H1 (cell line): ENCODE results near the gene FGFR2. TPM values are rescaled to one million over a fixed set of nuclear protein-coding genes. Genes with fewer than 3 reads are reported as not detected.

ENCODE experiments used
- CTCF ChIA-PET: fragments of 300-600 bp; sonication (Branson Sonifier 250); formaldehyde crosslinking; loops from one replicate; lab custom pipeline; 2021; ENCODE audit not compliant: partially characterized antibody; lab: Charles Lee
- POLR2A ChIA-PET: fragments of 300-600 bp; sonication (Branson Sonifier 250); formaldehyde crosslinking; loops from one replicate; lab custom pipeline; 2021; ENCODE audit warnings: inconsistent platforms; ENCODE audit not compliant: partially characterized antibody; lab: Charles Lee
- DNase-seq, 2 experiments: peaks; one replicate each; pipeline versions ENCODE4 v3.0.0 to v3.0.0-alpha.2; 2010 to 2022; ENCODE audit warnings: low spot score in 2 of 2, low read depth in 1 of 2, mixed read lengths in 1 of 2
- FAIRE-seq: peaks from 2 replicates; lab custom pipeline; 2011; peaks lifted over from hg19 to GRCh38; lab: Jason Lieb, UNC
- H2AFZ ChIP-seq: 2 replicates; pipeline ENCODE4 v1.8.1; 2012; ENCODE audit warnings: low read length, inconsistent platforms
- H2AK5ac ChIP-seq: 2 replicates; pipeline ENCODE4 v1.6.1; 2013; ENCODE audit warnings: low read depth, low read length
- H2BK120ac ChIP-seq: replicated peaks from 2 replicates; pipeline ENCODE3; 2013; ENCODE audit warnings: low read depth, low read length, inconsistent platforms
- H2BK12ac ChIP-seq: 2 replicates; pipeline ENCODE4 v1.6.1; 2013; ENCODE audit warnings: low read depth, low read length
- H2BK15ac ChIP-seq: 2 replicates; pipeline ENCODE4 v1.6.1; 2013; ENCODE audit warnings: low read length
- H2BK20ac ChIP-seq: 2 replicates; pipeline ENCODE4 v1.6.1; 2013; ENCODE audit warnings: low read length
- H2BK5ac ChIP-seq: 2 replicates; pipeline ENCODE4 v1.6.1; 2013; ENCODE audit warnings: low read depth, low read length
- H3K14ac ChIP-seq: 2 replicates; pipeline ENCODE4 v1.6.1; 2013; ENCODE audit warnings: inconsistent platforms; ENCODE audit not compliant: insufficient read length
- H3K18ac ChIP-seq: 2 replicates; pipeline ENCODE4 v1.6.1; 2013; ENCODE audit warnings: low read length; ENCODE audit errors: extremely low read depth
- H3K23ac ChIP-seq: 2 replicates; pipeline ENCODE4 v1.6.1; 2013; ENCODE audit warnings: inconsistent platforms; ENCODE audit not compliant: insufficient read length
- H3K23me2 ChIP-seq: 2 replicates; pipeline ENCODE4 v1.6.1; 2013; ENCODE audit warnings: low read depth, low read length
- H3K27ac ChIP-seq: 2 replicates; pipeline ENCODE4 v1.6.1; 2011; ENCODE audit warnings: low read depth, low read length, inconsistent platforms
- H3K27me3 ChIP-seq, 4 experiments: replicated peaks in 1 of 4; 1 replicate in 1 of 4; 2 replicates in 3 of 4; pipeline versions ENCODE4 v1.6.1 to v1.8.1; 2011 to 2013; ENCODE audit warnings: low read length in 3 of 4, mild to moderate bottlenecking in 3 of 4, inconsistent platforms in 2 of 4, mixed read lengths in 2 of 4, moderate library complexity in 1 of 4; ENCODE audit not compliant: control insufficient read depth in 3 of 4, insufficient read depth in 3 of 4; ENCODE audit errors: extremely low read depth in 1 of 4
- H3K36me3 ChIP-seq, 4 experiments: 2 replicates each; pipeline versions ENCODE4 v1.6.1 to v1.8.1; 2011 to 2013; ENCODE audit warnings: mild to moderate bottlenecking in 4 of 4, low read length in 3 of 4, moderate library complexity in 2 of 4, control low read depth in 1 of 4, inconsistent platforms in 1 of 4; ENCODE audit not compliant: insufficient read depth in 4 of 4, control insufficient read depth in 2 of 4
- H3K4ac ChIP-seq: replicated peaks from 2 replicates; pipeline ENCODE3; 2013; ENCODE audit warnings: low read length, low read depth, mixed read lengths, inconsistent platforms; ENCODE audit not compliant: insufficient read length
- H3K4me1 ChIP-seq, 4 experiments: replicated peaks in 1 of 4; 1 replicate in 1 of 4; 2 replicates in 3 of 4; pipeline versions ENCODE4 v1.6.1 to v1.8.1; 2011 to 2013; ENCODE audit warnings: low read length in 3 of 4, inconsistent platforms in 2 of 4, mixed read lengths in 1 of 4; ENCODE audit not compliant: insufficient read depth in 4 of 4, control insufficient read depth in 3 of 4
- H3K4me2 ChIP-seq, 2 experiments: 2 replicates each; pipeline versions ENCODE4 v1.6.1 to v1.8.1; 2011 to 2013; ENCODE audit warnings: low read depth in 2 of 2, low read length in 2 of 2, control low read depth in 1 of 2, inconsistent platforms in 1 of 2, mild to moderate bottlenecking in 1 of 2; ENCODE audit not compliant: insufficient read depth in 1 of 2
- H3K4me3 ChIP-seq, 4 experiments: fragments of 200-600, 300-600 bp in 1 of 4; sonication (generic), shearing (Covaris generic), sonication (Bioruptor Twin) in 1 of 4; 2 replicates each; pipeline versions ENCODE4 v1.5.1 to v1.8.1; 2011 to 2016; ENCODE audit warnings: low read length in 4 of 4, low read depth in 3 of 4, control low read depth in 2 of 4, inconsistent platforms in 2 of 4, mild to moderate bottlenecking in 2 of 4, mixed read lengths in 1 of 4, moderate library complexity in 1 of 4; ENCODE audit not compliant: insufficient read depth in 2 of 4; ENCODE audit errors: extremely low read depth in 1 of 4
- H3K56ac ChIP-seq: replicated peaks from 2 replicates; pipeline ENCODE3; 2013; ENCODE audit warnings: low read depth, mild to moderate bottlenecking, mixed read lengths, low read length, inconsistent platforms; ENCODE audit not compliant: insufficient read length
- H3K79me1 ChIP-seq: 2 replicates; pipeline ENCODE4 v1.6.1; 2013; ENCODE audit warnings: low read depth, low read length, control low read depth
- H3K79me2 ChIP-seq, 2 experiments: 2 replicates each; pipeline versions ENCODE4 v1.6.1 to v1.8.1; 2012 to 2013; ENCODE audit warnings: low read length in 2 of 2, mild to moderate bottlenecking in 2 of 2, inconsistent platforms in 1 of 2; ENCODE audit not compliant: insufficient read depth in 2 of 2, control insufficient read depth in 1 of 2
- H3K9ac ChIP-seq, 4 experiments: replicated peaks in 1 of 4; 1 replicate in 1 of 4; 2 replicates in 3 of 4; pipeline versions ENCODE4 v1.6.1 to v1.8.1; 2011 to 2013; ENCODE audit warnings: low read depth in 3 of 4, low read length in 3 of 4, control low read depth in 2 of 4, mild to moderate bottlenecking in 2 of 4, moderate library complexity in 2 of 4, inconsistent platforms in 1 of 4; ENCODE audit errors: extremely low read depth in 1 of 4
- H3K9me3 ChIP-seq, 2 experiments: 2 replicates each; pipeline versions ENCODE4 v1.6.1 to v1.8.1; 2012 to 2013; ENCODE audit warnings: mild to moderate bottlenecking in 2 of 2, moderate library complexity in 2 of 2, control low read depth in 1 of 2, inconsistent platforms in 1 of 2, low read depth in 1 of 2, low read length in 1 of 2, mixed read lengths in 1 of 2; ENCODE audit not compliant: insufficient read depth in 2 of 2
- H4K20me1 ChIP-seq, 2 experiments: replicated peaks in 1 of 2; 2 replicates each; pipeline versions ENCODE3 to v1.8.1; 2011 to 2013; ENCODE audit warnings: inconsistent platforms in 2 of 2, low read length in 2 of 2, mild to moderate bottlenecking in 1 of 2; ENCODE audit not compliant: insufficient read depth in 2 of 2, control insufficient read depth in 1 of 2
- H4K5ac ChIP-seq: 2 replicates; pipeline ENCODE4 v1.6.1; 2013; ENCODE audit warnings: low read length, low read depth, mixed read lengths, inconsistent platforms; ENCODE audit not compliant: insufficient read length
- H4K8ac ChIP-seq: 2 replicates; pipeline ENCODE4 v1.8.0; 2013; ENCODE audit warnings: mild to moderate bottlenecking, moderate library complexity, low read length, inconsistent platforms; ENCODE audit not compliant: insufficient read depth; ENCODE audit errors: extremely low read depth
- H4K91ac ChIP-seq: replicated peaks from 2 replicates; pipeline ENCODE3; 2013; ENCODE audit warnings: low read length, mixed read lengths, inconsistent platforms; ENCODE audit not compliant: insufficient read length
- CREB1 ChIP-seq: IDR thresholded peaks from 2 replicates; pipeline ENCODE4 v1.6.1; 2012; ENCODE audit warnings: inconsistent platforms
- E2F6 ChIP-seq: IDR thresholded peaks from 2 replicates; pipeline ENCODE4 v1.6.1; 2012; ENCODE audit warnings: inconsistent platforms
- EGR1 ChIP-seq: IDR thresholded peaks from 2 replicates; pipeline ENCODE4 v1.6.1; 2011; ENCODE audit warnings: low read depth, low read length, borderline replicate concordance
- EP300 ChIP-seq, 2 experiments: IDR thresholded peaks; 1 replicate in 1 of 2; 2 replicates in 1 of 2; pipeline ENCODE4 v1.6.1; 2011 to 2012; ENCODE audit warnings: low read depth in 2 of 2, low read length in 2 of 2, mild to moderate bottlenecking in 2 of 2, borderline replicate concordance in 1 of 2, inconsistent platforms in 1 of 2, moderate library complexity in 1 of 2
- FOSL1 ChIP-seq: IDR thresholded peaks from 2 replicates; pipeline ENCODE4 v1.6.1; 2011; ENCODE audit warnings: mild to moderate bottlenecking, low read depth, low read length, moderate library complexity; ENCODE audit not compliant: insufficient read depth
- KDM5A ChIP-seq: fragments of 200-600 bp; IDR thresholded peaks from 2 replicates; pipeline ENCODE4 v1.7.1; 2012; ENCODE audit warnings: mild to moderate bottlenecking, low read length, inconsistent platforms, mixed read lengths
- MAFK ChIP-seq: IDR thresholded peaks from 2 replicates; pipeline ENCODE4 v1.6.1; 2012; ENCODE audit warnings: low read depth, mild to moderate bottlenecking, improper control_type of control experiment, low read length
- POU5F1 ChIP-seq: IDR thresholded peaks from 2 replicates; pipeline ENCODE4 v1.6.1; 2011; ENCODE audit warnings: low read depth, mild to moderate bottlenecking, low read length, moderate library complexity
- RBBP5 ChIP-seq: IDR thresholded peaks from 2 replicates; pipeline ENCODE4 v1.7.1; 2012; ENCODE audit warnings: low read depth, mild to moderate bottlenecking, inconsistent platforms, low read length, moderate library complexity, borderline replicate concordance
- SP4 ChIP-seq: IDR thresholded peaks from 2 replicates; pipeline ENCODE4 v1.6.1; 2012; ENCODE audit warnings: low read length, inconsistent platforms
- TAF1 ChIP-seq: IDR thresholded peaks from 2 replicates; pipeline ENCODE4 v1.6.1; 2011; ENCODE audit warnings: mild to moderate bottlenecking, low read depth, low read length
- TAF7 ChIP-seq: optimal IDR thresholded peaks from 2 replicates; pipeline ENCODE3; 2011; ENCODE audit warnings: low read depth, mild to moderate bottlenecking, inconsistent platforms, low read length, moderate library complexity, borderline replicate concordance
- TCF12 ChIP-seq: IDR thresholded peaks from 2 replicates; pipeline ENCODE4 v1.6.1; 2011; ENCODE audit warnings: low read depth, mild to moderate bottlenecking, low read length
- WGBS, 2 experiments: shearing (Covaris generic) in 1 of 2; methylation state at CpG; one replicate each; pipeline versions ENCODE4 v1.1.6 to v1.1.7; 2013 to 2015; ENCODE audit warnings: low lambda C conversion rate in 2 of 2, mixed read lengths in 2 of 2, inconsistent platforms in 1 of 2, low coverage in 1 of 2, missing lambda C conversion rate in 1 of 2; ENCODE audit not compliant: insufficient replicate concordance in 2 of 2, insufficient coverage in 1 of 2, insufficient read length in 1 of 2; ENCODE audit errors: extremely low coverage in 1 of 2, missing lambda C conversion rate in 1 of 2; 5-methylcytosine and 5-hydroxymethylcytosine counted together
- polyA plus RNA-seq, 7 experiments: library from polyadenylated mRNA; depleted of rRNA in 3 of 7; stranded (reverse) in 5 of 7; unstranded in 2 of 7; fragments of >200 nt in 5 of 7; fragments of 200-250 nt in 2 of 7; gene quantifications; 1 replicate in 5 of 7; 2 replicates in 1 of 7; 4 replicates in 1 of 7; pipeline versions ENCODE4 v1.2.1 to v1.2.3, GENCODE V29; 2011 to 2013; ENCODE audit warnings: missing spikeins in 2 of 7, mixed read lengths in 2 of 7
- total RNA-seq: library from RNA; stranded (reverse); fragmentation: NEBNext Ultra II Directional; extraction: Animal tissue kit (Norgen Biotek cat#: 25700); gene quantifications from 2 replicates; pipeline ENCODE4 v1.2.1, GENCODE V29; 2021

Gene FGFR2
- total and polyA plus RNA-seq, 2 of the 8 experiments (the other 6 are each of a cell fraction or from before 2014, with no cell fraction given) = 50.2 to 81.2 TPM

- CTCF ChIA-PET = interaction anchor here (0.5 to 0.6 kb wide), 2 partner anchors 551 to 606 kb away, joined by 3 to 4 read pairs; no protein-coding TSS in a partner anchor
- H2AFZ ChIP-seq = no peak overlapping the region
- no peak overlapping the region for H3K23ac ChIP-seq
- FAIRE-seq = no peak
- WGBS, 2 experiments = 90% methylated on average over 12 of the region's 12 CpGs; no CpG with 5 or more reads in 1 of the 2 experiments
- no peaks in the 10 kb centered on the region for H3K79me1 ChIP-seq
- H3K56ac ChIP-seq = no peak overlapping the region
- peaks cover 7 to 15% of the 10 kb centered on the region in 2 experiments; a peak in 3 of 4 replicates for H3K9me3 ChIP-seq
- H3K14ac ChIP-seq = no peak overlapping the region
- no peaks in the 10 kb centered on the region for H4K20me1 ChIP-seq
- H3K18ac ChIP-seq = no peak overlapping the region
- H3K79me2 ChIP-seq = no peaks in the 10 kb centered on the region
- no peak overlapping the region for H2BK20ac ChIP-seq
- no peak overlapping the region for H2BK12ac ChIP-seq
- no peak overlapping the region for H2BK15ac ChIP-seq
- no peak overlapping the region for H2AK5ac ChIP-seq
- no peak overlapping the region for H4K5ac ChIP-seq
- no peaks in the 10 kb centered on the region for H3K23me2 ChIP-seq
- H3K4me3 ChIP-seq = no peak overlapping the region
- no peaks in the 10 kb centered on the region; a peak in 1 of 7 replicates for H3K27me3 ChIP-seq
- POLR2A ChIA-PET = interaction anchor here (1.0 kb wide), 1 partner anchor 9 kb away, joined by 5 read pairs; no protein-coding TSS in a partner anchor
- H3K4me2 ChIP-seq = no peak overlapping the region
- no peaks in the 10 kb centered on the region for H3K4me1 ChIP-seq
- H3K4ac ChIP-seq = no peak overlapping the region
- no peak for DNase-seq
- no peak overlapping the region for H3K27ac ChIP-seq
- no peak overlapping the region for H2BK5ac ChIP-seq
- no peaks in the 10 kb centered on the region for H3K36me3 ChIP-seq
- H2BK120ac ChIP-seq = no peak overlapping the region
- H4K8ac ChIP-seq = no peak overlapping the region
- no peak overlapping the region for H3K9ac ChIP-seq
- H4K91ac ChIP-seq = no peak overlapping the region
- TF ChIP-seq EGR1 (no peak), FOSL1 (no peak), TAF1 (no peak), RBBP5 (no peak), MAFK (no peak), TAF7 (no peak), E2F6 (no peak), POU5F1 (no peak), SP4 (no peak), EP300 (IDR thresholded peaks at IDR 0.05; ENCODE audit: borderline replicate concordance in 1 of 2, low read depth in 2 of 2, low read length in 2 of 2) (no peak), KDM5A (no peak), TCF12 (no peak), CREB1 (no peak)
Observed at GRCh38 chr10:121615435-121615793, 17.2 kb upstream of the FGFR2 start.
